Liver (tissue), 9 donors: ENCODE measurements around the gene COP1. TPM values are rescaled to one million over a fixed set of nuclear protein-coding genes. Genes with fewer than 3 reads are reported as not detected.

Experiments used
- DNase-seq: peaks from one replicate; pipeline ENCODE4 v3.0.0-alpha.2; 2017; ENCODE audit warnings: low spot score
- H3K27ac ChIP-seq, 2 donors: one replicate each; pipeline ENCODE4 v1.7.0; 2013; ENCODE audit warnings: inconsistent platforms in 2 of 2, low read length in 2 of 2, control low read depth in 1 of 2, low read depth in 1 of 2, mild to moderate bottlenecking in 1 of 2
- H3K27me3 ChIP-seq, 4 donors: one replicate each; pipeline versions ENCODE4 v1.6.1 to v1.7.0; 2013; ENCODE audit warnings: low read length in 3 of 4, inconsistent platforms in 1 of 4, mild to moderate bottlenecking in 1 of 4, moderate library complexity in 1 of 4; ENCODE audit not compliant: control insufficient read depth in 4 of 4, insufficient read depth in 4 of 4
- H3K36me3 ChIP-seq, 4 donors: one replicate each; pipeline versions ENCODE4 v1.6.1 to v1.7.0; 2013; ENCODE audit warnings: low read length in 3 of 4, mild to moderate bottlenecking in 3 of 4, low read depth in 1 of 4, moderate library complexity in 1 of 4; ENCODE audit not compliant: control insufficient read depth in 4 of 4, insufficient read depth in 3 of 4
- H3K4me1 ChIP-seq, 4 donors: one replicate each; pipeline versions ENCODE4 v1.6.1 to v1.7.0; 2013; ENCODE audit warnings: low read length in 3 of 4, mild to moderate bottlenecking in 3 of 4, moderate library complexity in 1 of 4; ENCODE audit not compliant: control insufficient read depth in 4 of 4, insufficient read depth in 4 of 4
- H3K4me3 ChIP-seq, 3 donors: one replicate each; pipeline versions ENCODE4 v1.6.1 to v1.7.0; 2013; ENCODE audit warnings: low read length in 3 of 3, control low read depth in 1 of 3, low read depth in 1 of 3, mild to moderate bottlenecking in 1 of 3
- H3K9ac ChIP-seq, 2 donors: one replicate each; pipeline ENCODE4 v1.7.0; 2013; ENCODE audit warnings: low read length in 2 of 2, mild to moderate bottlenecking in 2 of 2, moderate library complexity in 2 of 2, control low read depth in 1 of 2, low read depth in 1 of 2
- H3K9me3 ChIP-seq, 4 donors: one replicate each; pipeline versions ENCODE4 v1.6.1 to v1.7.0; 2013; ENCODE audit warnings: low read length in 3 of 4; ENCODE audit not compliant: control insufficient read depth in 4 of 4
- EGR1 ChIP-seq, 2 donors: IDR thresholded peaks; 2 replicates each; pipeline ENCODE4 v1.6.1; 2016 to 2018; ENCODE audit warnings: antibody characterized with exemption in 2 of 2, low read depth in 2 of 2
- FOXA1 ChIP-seq: IDR thresholded peaks from 2 replicates; pipeline ENCODE4 v1.6.1; 2016; ENCODE audit warnings: antibody characterized with exemption
- FOXA2 ChIP-seq: IDR thresholded peaks from 2 replicates; pipeline ENCODE4 v1.6.1; 2016; ENCODE audit warnings: antibody characterized with exemption
- HNF4A ChIP-seq, 2 donors: conservative IDR thresholded peaks; 2 replicates each; pipeline ENCODE4 v1.6.1; 2016; ENCODE audit warnings: antibody characterized with exemption in 2 of 2, mild to moderate bottlenecking in 2 of 2
- HNF4G ChIP-seq: IDR thresholded peaks from 2 replicates; pipeline ENCODE4 v1.6.1; 2016; ENCODE audit warnings: antibody characterized with exemption
- JUND ChIP-seq, 2 donors: IDR thresholded peaks; 2 replicates each; pipeline ENCODE4 v1.6.1; 2016; ENCODE audit warnings: antibody characterized with exemption in 2 of 2
- NR2F2 ChIP-seq: IDR thresholded peaks from 2 replicates; pipeline ENCODE4 v1.6.1; 2016; ENCODE audit warnings: antibody characterized with exemption
- RAD21 ChIP-seq, 2 donors: IDR thresholded peaks; 2 replicates each; pipeline ENCODE4 v1.6.1; 2016; ENCODE audit warnings: antibody characterized with exemption in 2 of 2, mild to moderate bottlenecking in 2 of 2
- RXRA ChIP-seq, 2 donors: IDR thresholded peaks; 2 replicates each; pipeline ENCODE4 v1.6.1; 2017 to 2018; ENCODE audit warnings: antibody characterized with exemption in 2 of 2, mild to moderate bottlenecking in 1 of 2
- SP1 ChIP-seq: IDR thresholded peaks from 2 replicates; pipeline ENCODE4 v1.6.1; 2018; ENCODE audit warnings: antibody characterized with exemption, mild to moderate bottlenecking
- TAF1 ChIP-seq: conservative IDR thresholded peaks from 2 replicates; pipeline ENCODE4 v1.6.1; 2016; ENCODE audit warnings: antibody characterized with exemption, mild to moderate bottlenecking
- YY1 ChIP-seq: IDR thresholded peaks from 2 replicates; pipeline ENCODE4 v1.6.1; 2016; ENCODE audit warnings: antibody characterized with exemption, mild to moderate bottlenecking
- WGBS: extraction: QIAGEN DNeasy Blood & Tissue Kit; methylation state at CpG from one replicate; pipeline ENCODE4 v1.1.7; 2013; 5-methylcytosine and 5-hydroxymethylcytosine counted together
- polyA plus RNA-seq, 2 donors: library from polyadenylated mRNA; stranded (reverse) in 1 of 2; unstranded in 1 of 2; fragments of 200-250 nt in 1 of 2; fragments of >200 nt in 1 of 2; fragmentation: Nextera tagmentation in 1 of 2; extraction: Ambion mirVana in 1 of 2; gene quantifications; one replicate each; pipeline versions ENCODE4 v1.2.1 to v1.2.3, GENCODE V29; 2013 to 2015
- total RNA-seq, 2 donors: library from RNA; depleted of rRNA; stranded (reverse); fragments of >200 nt; gene quantifications; one replicate each; pipeline ENCODE4 v1.2.3, GENCODE V29; 2014
- TF ChIP-seq, protein P1 (sequence below): fragments of 150-350 bp; IDR thresholded peaks from 2 replicates; pipeline ENCODE4 v1.5.1; 2017; ENCODE audit warnings: improper control_type of control experiment, low read depth, low read length; ENCODE audit not compliant: missing input control
- TF ChIP-seq, protein P2 (sequence below): IDR thresholded peaks from 2 replicates; pipeline ENCODE4 v1.6.1; 2016; ENCODE audit warnings: antibody characterized with exemption
- TF ChIP-seq, protein P3 (sequence below): IDR thresholded peaks from 2 replicates; pipeline ENCODE4 v1.6.1; 2016; ENCODE audit warnings: antibody characterized with exemption
- TF ChIP-seq, protein P4 (sequence below): IDR thresholded peaks from 2 replicates; pipeline ENCODE4 v1.6.1; 2016; ENCODE audit warnings: antibody characterized with exemption, mild to moderate bottlenecking
- TF ChIP-seq, protein P5 (sequence below): IDR thresholded peaks from 2 replicates; pipeline ENCODE4 v1.6.1; 2016; ENCODE audit warnings: antibody characterized with exemption
- donor health status: healthy.
- donor health status: healthy.
- donor health status: healthy.
- donor health status: healthy.
- donor health status: healthy.

COP1 gene
- total and polyA plus RNA-seq, 4 donors = 14.7 to 35.7 (median 22.5) TPM

DNA sequence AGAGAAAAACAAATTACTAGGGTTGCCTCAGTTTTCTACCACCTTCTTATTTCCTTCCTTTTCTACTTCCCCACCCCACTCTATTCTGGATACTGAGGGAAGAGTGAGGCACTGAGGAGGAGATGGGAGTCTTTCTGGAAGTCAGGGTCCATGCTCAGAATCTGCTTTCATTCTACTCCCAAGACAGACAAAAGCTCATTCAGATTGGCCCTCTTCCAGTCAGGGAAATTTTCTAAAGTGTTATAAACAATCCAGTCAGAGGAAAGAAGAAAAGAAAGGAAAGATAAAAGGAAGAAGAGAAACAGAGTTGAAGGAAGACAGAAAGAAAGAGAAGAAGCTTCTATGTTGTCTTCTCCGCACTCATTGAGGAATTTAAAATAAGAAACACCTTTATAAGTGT is 228.6 kb downstream of the COP1 start:
- peaks cover 2 to 15% (median 8%) of the 10 kb centered on the region in 4 donors for H3K36me3 ChIP-seq
- 99% methylated on average over 1 of the region's 1 CpG for WGBS
- H3K4me1 ChIP-seq = no peaks in the 10 kb centered on the region
- peaks cover 0 to 4% (median 3%) of the 10 kb centered on the region in 4 donors for H3K9me3 ChIP-seq
- no peak overlapping the region for H3K4me3 ChIP-seq
- no peaks in the 10 kb centered on the region for H3K27me3 ChIP-seq
- DNase-seq = no peak
- TF ChIP-seq, protein P1, sequence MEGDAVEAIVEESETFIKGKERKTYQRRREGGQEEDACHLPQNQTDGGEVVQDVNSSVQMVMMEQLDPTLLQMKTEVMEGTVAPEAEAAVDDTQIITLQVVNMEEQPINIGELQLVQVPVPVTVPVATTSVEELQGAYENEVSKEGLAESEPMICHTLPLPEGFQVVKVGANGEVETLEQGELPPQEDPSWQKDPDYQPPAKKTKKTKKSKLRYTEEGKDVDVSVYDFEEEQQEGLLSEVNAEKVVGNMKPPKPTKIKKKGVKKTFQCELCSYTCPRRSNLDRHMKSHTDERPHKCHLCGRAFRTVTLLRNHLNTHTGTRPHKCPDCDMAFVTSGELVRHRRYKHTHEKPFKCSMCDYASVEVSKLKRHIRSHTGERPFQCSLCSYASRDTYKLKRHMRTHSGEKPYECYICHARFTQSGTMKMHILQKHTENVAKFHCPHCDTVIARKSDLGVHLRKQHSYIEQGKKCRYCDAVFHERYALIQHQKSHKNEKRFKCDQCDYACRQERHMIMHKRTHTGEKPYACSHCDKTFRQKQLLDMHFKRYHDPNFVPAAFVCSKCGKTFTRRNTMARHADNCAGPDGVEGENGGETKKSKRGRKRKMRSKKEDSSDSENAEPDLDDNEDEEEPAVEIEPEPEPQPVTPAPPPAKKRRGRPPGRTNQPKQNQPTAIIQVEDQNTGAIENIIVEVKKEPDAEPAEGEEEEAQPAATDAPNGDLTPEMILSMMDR = no peak
- TF ChIP-seq FOXA1 (no peak), NR2F2 (no peak), JUND (IDR thresholded peaks at IDR 0.05) (no peak), SP1 (no peak), FOXA2 (no peak), HNF4G (no peak), RAD21 (IDR thresholded peaks at IDR 0.05) (no peak), TAF1 (no peak), RXRA (IDR thresholded peaks at IDR 0.05) (no peak), YY1 (no peak), HNF4A (conservative IDR thresholded peaks at IDR 0.05) (no peak), EGR1 (IDR thresholded peaks at IDR 0.05; ENCODE audit: low read depth in 2 of 2) (no peak)
- TF ChIP-seq, protein P2, sequence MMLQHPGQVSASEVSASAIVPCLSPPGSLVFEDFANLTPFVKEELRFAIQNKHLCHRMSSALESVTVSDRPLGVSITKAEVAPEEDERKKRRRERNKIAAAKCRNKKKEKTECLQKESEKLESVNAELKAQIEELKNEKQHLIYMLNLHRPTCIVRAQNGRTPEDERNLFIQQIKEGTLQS = no peak
- TF ChIP-seq, protein P3, sequence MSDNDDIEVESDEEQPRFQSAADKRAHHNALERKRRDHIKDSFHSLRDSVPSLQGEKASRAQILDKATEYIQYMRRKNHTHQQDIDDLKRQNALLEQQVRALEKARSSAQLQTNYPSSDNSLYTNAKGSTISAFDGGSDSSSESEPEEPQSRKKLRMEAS = no peak
- TF ChIP-seq, protein P4, sequence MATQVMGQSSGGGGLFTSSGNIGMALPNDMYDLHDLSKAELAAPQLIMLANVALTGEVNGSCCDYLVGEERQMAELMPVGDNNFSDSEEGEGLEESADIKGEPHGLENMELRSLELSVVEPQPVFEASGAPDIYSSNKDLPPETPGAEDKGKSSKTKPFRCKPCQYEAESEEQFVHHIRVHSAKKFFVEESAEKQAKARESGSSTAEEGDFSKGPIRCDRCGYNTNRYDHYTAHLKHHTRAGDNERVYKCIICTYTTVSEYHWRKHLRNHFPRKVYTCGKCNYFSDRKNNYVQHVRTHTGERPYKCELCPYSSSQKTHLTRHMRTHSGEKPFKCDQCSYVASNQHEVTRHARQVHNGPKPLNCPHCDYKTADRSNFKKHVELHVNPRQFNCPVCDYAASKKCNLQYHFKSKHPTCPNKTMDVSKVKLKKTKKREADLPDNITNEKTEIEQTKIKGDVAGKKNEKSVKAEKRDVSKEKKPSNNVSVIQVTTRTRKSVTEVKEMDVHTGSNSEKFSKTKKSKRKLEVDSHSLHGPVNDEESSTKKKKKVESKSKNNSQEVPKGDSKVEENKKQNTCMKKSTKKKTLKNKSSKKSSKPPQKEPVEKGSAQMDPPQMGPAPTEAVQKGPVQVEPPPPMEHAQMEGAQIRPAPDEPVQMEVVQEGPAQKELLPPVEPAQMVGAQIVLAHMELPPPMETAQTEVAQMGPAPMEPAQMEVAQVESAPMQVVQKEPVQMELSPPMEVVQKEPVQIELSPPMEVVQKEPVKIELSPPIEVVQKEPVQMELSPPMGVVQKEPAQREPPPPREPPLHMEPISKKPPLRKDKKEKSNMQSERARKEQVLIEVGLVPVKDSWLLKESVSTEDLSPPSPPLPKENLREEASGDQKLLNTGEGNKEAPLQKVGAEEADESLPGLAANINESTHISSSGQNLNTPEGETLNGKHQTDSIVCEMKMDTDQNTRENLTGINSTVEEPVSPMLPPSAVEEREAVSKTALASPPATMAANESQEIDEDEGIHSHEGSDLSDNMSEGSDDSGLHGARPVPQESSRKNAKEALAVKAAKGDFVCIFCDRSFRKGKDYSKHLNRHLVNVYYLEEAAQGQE = no peak
- TF ChIP-seq, protein P5, sequence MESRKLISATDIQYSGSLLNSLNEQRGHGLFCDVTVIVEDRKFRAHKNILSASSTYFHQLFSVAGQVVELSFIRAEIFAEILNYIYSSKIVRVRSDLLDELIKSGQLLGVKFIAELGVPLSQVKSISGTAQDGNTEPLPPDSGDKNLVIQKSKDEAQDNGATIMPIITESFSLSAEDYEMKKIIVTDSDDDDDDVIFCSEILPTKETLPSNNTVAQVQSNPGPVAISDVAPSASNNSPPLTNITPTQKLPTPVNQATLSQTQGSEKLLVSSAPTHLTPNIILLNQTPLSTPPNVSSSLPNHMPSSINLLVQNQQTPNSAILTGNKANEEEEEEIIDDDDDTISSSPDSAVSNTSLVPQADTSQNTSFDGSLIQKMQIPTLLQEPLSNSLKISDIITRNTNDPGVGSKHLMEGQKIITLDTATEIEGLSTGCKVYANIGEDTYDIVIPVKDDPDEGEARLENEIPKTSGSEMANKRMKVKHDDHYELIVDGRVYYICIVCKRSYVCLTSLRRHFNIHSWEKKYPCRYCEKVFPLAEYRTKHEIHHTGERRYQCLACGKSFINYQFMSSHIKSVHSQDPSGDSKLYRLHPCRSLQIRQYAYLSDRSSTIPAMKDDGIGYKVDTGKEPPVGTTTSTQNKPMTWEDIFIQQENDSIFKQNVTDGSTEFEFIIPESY = no peak
- H3K9ac ChIP-seq = no peak overlapping the region
- H3K27ac ChIP-seq = no peak overlapping the region
